ENCODE results near the gene OXCT1.

Gene OXCT1

GRCh38 chr5:41869724-41870626 is at the start of gene OXCT1:
Gene OXCT1 (minus strand): TSS chr5:41870425. CDS start chr5:41870358, 67 bp downstream.
- H3K9ac ChIP-seq (ENCODE audit: insufficient read length, low read depth): peak within 1 kb of the TSS; percentile 89
- H3K36me3 ChIP-seq (ENCODE audit: insufficient read depth, insufficient read length, low read length): peaks cover 8% of the 10 kb centered on the region
- no peaks in the 10 kb centered on the region for H3K4me1 ChIP-seq (ENCODE audit: insufficient read depth, insufficient read length)
- peaks cover 19% of the 10 kb centered on the region for H3K27me3 ChIP-seq (ENCODE audit: insufficient read depth, insufficient read length)
- peak; percentile 51 for DNase-seq (ENCODE audit: low read depth, low spot score)
- no peaks in the 10 kb centered on the region; the same call in 1 of the 2 replicates for H3K9me3 ChIP-seq (ENCODE audit: insufficient read depth, low read length)
- peak; percentile 26 for TF ChIP-seq YY1 (IDR thresholded peaks at IDR 0.05; ENCODE audit: insufficient read depth, insufficient read length)
- no peak for TF ChIP-seq SUZ12 (IDR thresholded peaks at IDR 0.05; ENCODE audit: extremely low read depth, insufficient read depth, insufficient read length)
- no peak for TF ChIP-seq ZNF274 (IDR thresholded peaks at IDR 0.05; ENCODE audit: low read depth, low read length)
- H3K4me3 ChIP-seq (ENCODE audit: insufficient read length, low read depth): peak within 1 kb of the TSS; percentile 82

- Histone ChIP-seq H3K4me1 (ENCODE audit: insufficient read depth, insufficient read length) (peaks cover 2% of the 10 kb centered on the region), H3K9ac (ENCODE audit: insufficient read length, low read depth) (no peak overlapping the region), H3K27me3 (ENCODE audit: insufficient read depth, insufficient read length) (no peaks in the 10 kb centered on the region), H3K36me3 (ENCODE audit: insufficient read depth, insufficient read length, low read length) (peaks cover 45% of the 10 kb centered on the region), H3K9me3 (ENCODE audit: insufficient read depth, low read length) (no peaks in the 10 kb centered on the region), H3K4me3 (ENCODE audit: insufficient read length, low read depth) (no peak overlapping the region)
- no peak for TF ChIP-seq YY1 (IDR thresholded peaks at IDR 0.05; ENCODE audit: insufficient read depth, insufficient read length)
- no peak for TF ChIP-seq SUZ12 (IDR thresholded peaks at IDR 0.05; ENCODE audit: extremely low read depth, insufficient read depth, insufficient read length)
- no peak for TF ChIP-seq ZNF274 (IDR thresholded peaks at IDR 0.05; ENCODE audit: low read depth, low read length)
- no peak for DNase-seq (ENCODE audit: low read depth, low spot score)
These were observed 47.9 kb upstream of the OXCT1 start for GRCh38 chr5:41918105-41918504.

- no peak for TF ChIP-seq SUZ12 (IDR thresholded peaks at IDR 0.05; ENCODE audit: extremely low read depth, insufficient read depth, insufficient read length)
- TF ChIP-seq ZNF274 (IDR thresholded peaks at IDR 0.05; ENCODE audit: low read depth, low read length): no peak
- no peak for TF ChIP-seq YY1 (IDR thresholded peaks at IDR 0.05; ENCODE audit: insufficient read depth, insufficient read length)
- Histone ChIP-seq H3K9ac (ENCODE audit: insufficient read length, low read depth) (no peak overlapping the region), H3K36me3 (ENCODE audit: insufficient read depth, insufficient read length, low read length) (peaks cover 54% of the 10 kb centered on the region)
These were observed 38.3 kb upstream of the OXCT1 start for GRCh38 chr5:41908374-41909079.

GRCh38 chr5:41906151-41906550 is 35.9 kb upstream of the OXCT1 start:
- Histone ChIP-seq H3K4me3 (ENCODE audit: insufficient read length, low read depth) (no peak overlapping the region), H3K9ac (ENCODE audit: insufficient read length, low read depth) (no peak overlapping the region), H3K36me3 (ENCODE audit: insufficient read depth, insufficient read length, low read length) (peaks cover 35% of the 10 kb centered on the region), H3K9me3 (ENCODE audit: insufficient read depth, low read length) (no peaks in the 10 kb centered on the region), H3K4me1 (ENCODE audit: insufficient read depth, insufficient read length) (no peaks in the 10 kb centered on the region), H3K27me3 (ENCODE audit: insufficient read depth, insufficient read length) (no peaks in the 10 kb centered on the region)
- no peak for DNase-seq (ENCODE audit: low read depth, low spot score)
- TF ChIP-seq ZNF274 (IDR thresholded peaks at IDR 0.05; ENCODE audit: low read depth, low read length) (no peak), YY1 (IDR thresholded peaks at IDR 0.05; ENCODE audit: insufficient read depth, insufficient read length) (no peak)

More at GRCh38 chr5:41908374-41909079, 38.3 kb upstream of the OXCT1 start:
- DNase-seq (ENCODE audit: low read depth, low spot score): no peak
- Histone ChIP-seq H3K27me3 (ENCODE audit: insufficient read depth, insufficient read length) (no peaks in the 10 kb centered on the region), H3K4me1 (ENCODE audit: insufficient read depth, insufficient read length) (no peaks in the 10 kb centered on the region), H3K4me3 (ENCODE audit: insufficient read length, low read depth) (no peak overlapping the region), H3K9me3 (ENCODE audit: insufficient read depth, low read length) (no peaks in the 10 kb centered on the region)

GRCh38 chr5:41903892-41904799 is 33.9 kb upstream of the OXCT1 start, which contains the start of gene RIMOC1:
Gene RIMOC1 (plus strand): TSS chr5:41904344. CDS start chr5:41904368, 24 bp downstream.
- TF ChIP-seq YY1 (IDR thresholded peaks at IDR 0.05; ENCODE audit: insufficient read depth, insufficient read length): peak; percentile 54
- no peak for TF ChIP-seq SUZ12 (IDR thresholded peaks at IDR 0.05; ENCODE audit: extremely low read depth, insufficient read depth, insufficient read length)
- no peak for TF ChIP-seq ZNF274 (IDR thresholded peaks at IDR 0.05; ENCODE audit: low read depth, low read length)
- Histone ChIP-seq H3K4me3 (ENCODE audit: insufficient read length, low read depth) (peak within 1 kb of the TSS; percentile 96), H3K9ac (ENCODE audit: insufficient read length, low read depth) (peak within 1 kb of the TSS; percentile 95), H3K4me1 (ENCODE audit: insufficient read depth, insufficient read length) (no peaks in the 10 kb centered on the region), H3K36me3 (ENCODE audit: insufficient read depth, insufficient read length, low read length) (peaks cover 18% of the 10 kb centered on the region), H3K27me3 (ENCODE audit: insufficient read depth, insufficient read length) (no peaks in the 10 kb centered on the region), H3K9me3 (ENCODE audit: insufficient read depth, low read length) (no peaks in the 10 kb centered on the region)
- DNase-seq (ENCODE audit: low read depth, low spot score): peak; percentile 95

GRCh38 chr5:41903382-41903891 is 33.2 kb upstream of the OXCT1 start:
- Histone ChIP-seq H3K9me3 (ENCODE audit: insufficient read depth, low read length) (no peaks in the 10 kb centered on the region), H3K27me3 (ENCODE audit: insufficient read depth, insufficient read length) (no peaks in the 10 kb centered on the region), H3K36me3 (ENCODE audit: insufficient read depth, insufficient read length, low read length) (peaks cover 15% of the 10 kb centered on the region), H3K9ac (ENCODE audit: insufficient read length, low read depth) (peak overlapping the region; percentile 71), H3K4me1 (ENCODE audit: insufficient read depth, insufficient read length) (no peaks in the 10 kb centered on the region), H3K4me3 (ENCODE audit: insufficient read length, low read depth) (peak overlapping the region; percentile 27)
- TF ChIP-seq YY1 (IDR thresholded peaks at IDR 0.05; ENCODE audit: insufficient read depth, insufficient read length) (no peak), ZNF274 (IDR thresholded peaks at IDR 0.05; ENCODE audit: low read depth, low read length) (no peak), SUZ12 (IDR thresholded peaks at IDR 0.05; ENCODE audit: extremely low read depth, insufficient read depth, insufficient read length) (no peak)
- no peak for DNase-seq (ENCODE audit: low read depth, low spot score)
